Measurements from ENCODE around the gene GJB5.

The GJB5 gene

DNA sequence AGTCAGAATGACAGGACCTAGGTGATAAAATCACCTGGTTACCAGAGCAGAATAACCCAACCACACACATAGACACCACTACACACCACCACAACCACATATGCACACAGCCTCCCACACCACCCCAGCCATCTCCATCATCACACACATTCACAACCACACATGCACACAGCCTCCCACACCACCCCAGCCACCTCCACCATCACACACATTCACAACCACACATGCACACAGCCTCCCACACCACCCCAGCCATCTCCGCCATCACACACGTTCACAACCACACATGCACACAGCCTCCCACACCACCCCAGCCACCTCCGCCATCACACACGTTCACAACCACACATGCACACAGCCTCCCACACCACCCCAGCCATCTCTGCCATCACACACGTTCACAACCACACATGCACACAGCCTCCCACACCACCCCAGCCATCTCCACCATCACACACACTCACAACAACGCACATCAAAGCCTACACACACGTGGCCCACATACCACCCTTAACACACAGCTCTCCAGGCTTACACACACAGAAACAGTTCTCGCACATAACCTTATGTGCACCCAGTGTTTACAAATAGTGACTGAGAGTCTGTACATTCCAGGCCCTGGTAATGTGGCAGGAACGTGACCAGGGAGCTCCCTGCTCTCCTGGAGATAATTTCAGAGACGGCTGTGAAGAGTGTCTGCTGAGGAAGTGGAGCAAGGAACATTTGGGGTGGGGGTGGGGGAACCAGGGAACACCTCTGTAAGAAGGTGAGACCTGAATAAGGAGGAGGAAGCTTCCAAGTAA lies 22.9 kb downstream of the GJB5 start:
- DNase-seq = no peak

DNA sequence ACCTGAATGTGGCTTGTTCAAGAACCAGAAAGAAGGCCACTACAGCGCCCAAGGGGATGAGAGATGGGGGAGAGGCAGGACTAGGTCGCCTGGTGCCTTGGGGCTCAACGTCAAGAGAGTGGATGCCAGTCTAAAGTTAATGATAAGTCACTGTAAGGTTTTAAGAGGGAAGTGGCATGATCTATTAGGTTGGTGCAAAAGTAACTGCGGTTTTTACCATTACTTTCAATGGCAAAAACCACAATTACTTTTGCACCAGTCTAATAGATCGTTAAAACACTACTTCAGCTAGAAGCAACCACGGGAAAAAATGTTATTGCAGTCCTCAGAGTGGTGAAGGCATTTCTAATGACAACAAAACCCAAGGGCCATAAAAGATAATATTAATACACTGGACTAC lies 23.5 kb downstream of the GJB5 start:
- DNase-seq = no peak

DNA sequence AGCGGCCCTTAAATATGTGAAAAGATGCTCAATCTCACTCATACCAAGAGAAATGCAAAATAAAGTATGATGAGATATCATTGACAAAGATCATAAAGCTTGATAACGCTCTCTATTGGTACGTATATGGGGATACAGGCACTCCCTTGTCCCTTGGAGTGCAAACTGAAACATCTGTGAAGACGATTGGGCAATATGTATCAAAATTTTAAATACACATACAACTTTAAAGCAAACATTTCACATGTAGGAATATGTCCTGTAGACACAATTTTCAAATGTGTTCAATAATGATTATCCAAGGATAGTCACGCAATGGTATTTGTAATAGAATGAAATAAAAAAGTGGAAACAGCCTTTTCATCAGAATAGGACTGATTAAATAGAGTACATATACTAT lies 24.2 kb downstream of the GJB5 start:
- no peak for DNase-seq

DNA sequence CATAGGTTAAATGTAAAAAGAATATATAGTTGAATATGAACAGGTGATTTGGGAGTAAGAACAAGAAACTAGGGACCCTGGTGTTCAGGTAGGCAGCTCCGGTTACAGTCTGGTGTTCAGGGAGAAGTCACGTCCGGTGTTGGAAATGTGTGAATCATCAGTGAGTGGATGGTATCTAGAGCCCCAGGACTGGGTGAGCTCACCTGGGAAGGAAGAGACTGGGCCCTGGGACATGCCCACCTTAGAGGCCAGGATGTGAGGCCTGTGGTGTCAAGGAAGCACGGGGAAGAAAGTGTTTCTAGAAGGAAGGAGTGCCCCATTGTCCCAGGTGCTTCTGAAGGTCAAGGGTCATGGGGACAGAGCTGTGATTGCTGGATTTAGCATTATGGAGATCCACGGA lies 24.7 kb downstream of the GJB5 start:
- DNase-seq = no peak

DNA sequence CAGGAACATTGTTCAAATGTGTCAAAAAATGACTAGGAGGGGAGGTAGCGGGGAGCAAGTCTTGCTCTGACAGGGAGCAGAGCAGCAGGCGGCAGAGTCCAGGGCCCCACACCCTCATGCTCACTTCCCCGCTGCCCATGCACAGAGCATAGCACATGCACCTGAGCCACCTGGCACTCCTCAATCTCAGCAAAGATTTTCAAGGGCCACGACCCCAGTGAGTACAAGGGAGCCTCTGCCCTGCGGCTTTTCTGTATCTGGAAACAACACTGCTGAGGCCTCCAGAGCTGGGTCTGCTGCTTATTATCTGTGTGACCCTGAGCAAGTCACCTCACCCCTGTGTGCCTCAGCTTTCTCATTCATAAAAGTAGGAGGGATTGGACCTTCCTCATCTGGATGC lies 25.1 kb downstream of the GJB5 start:
- DNase-seq = no peak

DNA sequence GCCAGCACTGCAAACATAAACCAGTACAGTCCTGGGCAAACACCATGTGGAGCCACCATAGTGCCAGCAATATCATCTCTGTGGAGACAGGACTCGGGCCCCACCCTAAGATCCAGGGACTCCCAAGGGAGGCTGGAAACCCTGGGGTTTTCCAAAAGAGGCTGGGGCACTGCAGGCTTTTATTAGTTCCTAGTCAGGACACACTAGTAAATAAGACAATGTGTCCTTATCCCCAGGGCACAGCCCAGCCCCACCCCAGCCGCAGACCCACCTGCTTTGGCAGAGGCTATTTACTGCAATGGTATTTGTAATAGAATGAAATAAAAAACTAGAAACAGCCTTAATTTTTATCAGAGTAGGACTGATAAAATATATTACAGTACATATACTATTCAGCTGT lies 25.7 kb downstream of the GJB5 start:
- no peak for DNase-seq

DNA sequence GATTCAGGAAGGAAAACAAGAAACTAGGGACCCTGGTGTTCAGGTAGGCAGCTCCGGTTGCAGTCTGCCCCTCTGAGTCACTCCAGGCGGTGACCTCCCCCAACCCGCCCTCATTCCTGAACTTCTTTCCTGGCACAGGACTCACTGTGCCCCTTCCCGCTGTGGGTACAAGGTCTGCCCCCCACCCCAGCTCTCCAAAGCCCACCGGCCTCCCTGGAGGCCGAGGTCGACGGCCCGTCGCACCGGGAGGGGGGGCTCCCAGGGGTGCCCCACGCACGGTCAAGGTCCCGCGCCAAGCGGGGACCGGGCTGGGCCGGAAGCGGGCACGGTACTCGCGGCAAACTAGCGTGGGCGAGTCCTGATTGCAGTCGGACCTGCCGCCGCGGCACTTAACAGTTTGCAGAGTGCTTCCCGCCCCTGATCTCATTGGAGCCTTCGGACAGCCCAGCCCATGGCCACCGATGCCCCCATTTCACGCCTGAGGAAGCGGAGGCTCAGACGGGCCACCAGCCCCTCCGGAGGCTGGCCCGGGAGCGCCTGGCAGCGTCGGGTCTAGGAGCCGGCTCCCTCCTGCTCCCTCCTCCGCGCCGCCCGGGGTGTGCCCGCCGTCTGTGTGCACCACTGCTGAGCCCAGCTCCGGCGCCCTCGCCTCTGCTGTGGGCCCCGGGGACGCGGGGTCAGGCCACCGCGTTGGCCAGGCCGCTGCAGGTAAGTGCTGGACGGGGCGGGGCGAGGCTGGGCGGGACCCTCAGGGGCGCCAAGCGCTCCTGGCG lies 26.4 kb downstream of the GJB5 start, which contains the start of gene GJB3:
Gene GJB3, plus strand, starts transcription at position 144 of the 773 bp plus-strand sequence. CDS start 3,549 bp downstream, outside the sequence.
- DNase-seq = no peak

DNA sequence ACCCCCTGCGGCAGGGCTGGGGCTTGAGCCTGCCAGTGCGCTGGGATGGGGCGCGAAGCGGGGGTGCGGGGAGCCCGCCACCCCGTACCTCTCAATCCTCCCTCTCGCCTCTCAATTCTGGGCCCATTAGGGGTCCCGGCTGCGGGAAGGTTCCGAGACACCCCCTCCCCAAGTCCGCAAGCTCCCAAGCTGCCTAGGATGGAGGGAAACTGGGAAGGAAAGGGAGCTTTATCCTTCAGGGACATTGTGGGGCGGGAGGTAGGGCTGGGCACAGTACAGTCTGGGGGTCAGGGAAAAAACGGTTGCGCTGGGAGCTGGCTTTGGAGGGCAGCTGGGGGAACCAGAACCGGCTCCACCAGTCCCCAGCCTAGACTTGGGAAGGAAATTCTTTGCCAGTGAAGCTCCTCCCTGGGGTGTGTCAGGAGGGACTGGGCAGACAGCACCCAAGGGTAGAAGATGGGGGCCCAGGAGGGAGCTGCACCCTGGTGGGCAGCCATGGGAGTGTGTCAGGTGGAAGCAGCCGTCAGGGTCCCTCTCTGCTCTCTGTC lies 27.1 kb downstream of the GJB5 start:
- no peak for DNase-seq

DNA sequence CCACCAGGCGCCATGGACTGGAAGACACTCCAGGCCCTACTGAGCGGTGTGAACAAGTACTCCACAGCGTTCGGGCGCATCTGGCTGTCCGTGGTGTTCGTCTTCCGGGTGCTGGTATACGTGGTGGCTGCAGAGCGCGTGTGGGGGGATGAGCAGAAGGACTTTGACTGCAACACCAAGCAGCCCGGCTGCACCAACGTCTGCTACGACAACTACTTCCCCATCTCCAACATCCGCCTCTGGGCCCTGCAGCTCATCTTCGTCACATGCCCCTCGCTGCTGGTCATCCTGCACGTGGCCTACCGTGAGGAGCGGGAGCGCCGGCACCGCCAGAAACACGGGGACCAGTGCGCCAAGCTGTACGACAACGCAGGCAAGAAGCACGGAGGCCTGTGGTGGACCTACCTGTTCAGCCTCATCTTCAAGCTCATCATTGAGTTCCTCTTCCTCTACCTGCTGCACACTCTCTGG lies 29.9 kb downstream of the GJB5 start:
- no peak for DNase-seq

DNA sequence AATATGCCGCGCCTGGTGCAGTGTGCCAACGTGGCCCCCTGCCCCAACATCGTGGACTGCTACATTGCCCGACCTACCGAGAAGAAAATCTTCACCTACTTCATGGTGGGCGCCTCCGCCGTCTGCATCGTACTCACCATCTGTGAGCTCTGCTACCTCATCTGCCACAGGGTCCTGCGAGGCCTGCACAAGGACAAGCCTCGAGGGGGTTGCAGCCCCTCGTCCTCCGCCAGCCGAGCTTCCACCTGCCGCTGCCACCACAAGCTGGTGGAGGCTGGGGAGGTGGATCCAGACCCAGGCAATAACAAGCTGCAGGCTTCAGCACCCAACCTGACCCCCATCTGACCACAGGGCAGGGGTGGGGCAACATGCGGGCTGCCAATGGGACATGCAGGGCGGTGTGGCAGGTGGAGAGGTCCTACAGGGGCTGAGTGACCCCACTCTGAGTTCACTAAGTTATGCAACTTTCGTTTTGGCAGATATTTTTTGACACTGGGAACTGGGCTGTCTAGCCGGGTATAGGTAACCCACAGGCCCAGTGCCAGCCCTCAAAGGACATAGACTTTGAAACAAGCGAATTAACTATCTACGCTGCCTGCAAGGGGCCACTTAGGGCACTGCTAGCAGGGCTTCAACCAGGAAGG lies 30.5 kb downstream of the GJB5 start:
- DNase-seq = no peak

DNA sequence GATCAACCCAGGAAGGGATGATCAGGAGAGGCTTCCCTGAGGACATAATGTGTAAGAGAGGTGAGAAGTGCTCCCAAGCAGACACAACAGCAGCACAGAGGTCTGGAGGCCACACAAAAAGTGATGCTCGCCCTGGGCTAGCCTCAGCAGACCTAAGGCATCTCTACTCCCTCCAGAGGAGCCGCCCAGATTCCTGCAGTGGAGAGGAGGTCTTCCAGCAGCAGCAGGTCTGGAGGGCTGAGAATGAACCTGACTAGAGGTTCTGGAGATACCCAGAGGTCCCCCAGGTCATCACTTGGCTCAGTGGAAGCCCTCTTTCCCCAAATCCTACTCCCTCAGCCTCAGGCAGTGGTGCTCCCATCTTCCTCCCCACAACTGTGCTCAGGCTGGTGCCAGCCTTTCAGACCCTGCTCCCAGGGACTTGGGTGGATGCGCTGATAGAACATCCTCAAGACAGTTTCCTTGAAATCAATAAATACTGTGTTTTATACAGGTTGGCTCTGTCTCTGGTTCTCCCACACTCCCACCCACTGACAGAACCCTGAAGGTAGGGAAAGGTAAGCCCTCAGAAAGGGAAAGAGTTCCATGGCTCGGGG lies 31.1 kb downstream of the GJB5 start:
- DNase-seq = no peak

DNA sequence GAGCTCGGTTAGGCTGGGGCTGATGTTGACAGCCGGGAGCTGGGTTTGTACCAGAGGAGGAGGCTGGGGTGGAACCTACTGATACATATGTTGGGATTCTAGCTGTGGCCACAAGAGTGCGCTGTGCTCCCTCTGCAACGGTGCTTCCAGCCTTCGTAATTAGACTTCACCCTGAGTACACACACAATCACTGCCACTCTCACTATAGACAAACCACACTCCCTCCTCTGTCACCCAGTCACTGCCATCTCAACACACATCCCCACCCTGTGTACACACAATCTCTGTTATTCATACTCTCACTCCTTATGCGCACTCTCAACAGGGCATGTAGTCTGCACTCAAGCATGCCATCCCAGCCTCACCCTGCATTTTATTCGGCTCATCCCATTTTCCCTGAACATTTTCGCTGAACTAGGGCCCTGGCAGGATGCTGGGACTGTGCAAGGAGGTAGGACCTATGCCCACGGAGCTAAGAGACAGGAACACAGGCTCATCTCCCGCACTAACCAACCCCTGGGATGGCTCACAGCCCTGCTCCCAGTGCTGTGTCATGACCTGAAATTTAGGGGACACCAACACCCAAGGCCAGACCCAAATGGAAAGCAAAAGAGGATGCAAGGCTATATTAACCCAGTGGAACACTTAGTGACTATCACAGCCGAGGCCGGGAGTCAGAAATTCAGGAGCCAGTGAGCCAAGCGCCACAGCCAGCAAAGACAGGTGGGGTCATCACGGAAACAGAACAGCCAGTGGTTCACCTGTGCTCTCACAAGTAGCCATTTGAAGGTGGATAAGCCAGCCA lies 31.9 kb downstream of the GJB5 start:
- peak; percentile 7 to 48 for DNase-seq

DNA sequence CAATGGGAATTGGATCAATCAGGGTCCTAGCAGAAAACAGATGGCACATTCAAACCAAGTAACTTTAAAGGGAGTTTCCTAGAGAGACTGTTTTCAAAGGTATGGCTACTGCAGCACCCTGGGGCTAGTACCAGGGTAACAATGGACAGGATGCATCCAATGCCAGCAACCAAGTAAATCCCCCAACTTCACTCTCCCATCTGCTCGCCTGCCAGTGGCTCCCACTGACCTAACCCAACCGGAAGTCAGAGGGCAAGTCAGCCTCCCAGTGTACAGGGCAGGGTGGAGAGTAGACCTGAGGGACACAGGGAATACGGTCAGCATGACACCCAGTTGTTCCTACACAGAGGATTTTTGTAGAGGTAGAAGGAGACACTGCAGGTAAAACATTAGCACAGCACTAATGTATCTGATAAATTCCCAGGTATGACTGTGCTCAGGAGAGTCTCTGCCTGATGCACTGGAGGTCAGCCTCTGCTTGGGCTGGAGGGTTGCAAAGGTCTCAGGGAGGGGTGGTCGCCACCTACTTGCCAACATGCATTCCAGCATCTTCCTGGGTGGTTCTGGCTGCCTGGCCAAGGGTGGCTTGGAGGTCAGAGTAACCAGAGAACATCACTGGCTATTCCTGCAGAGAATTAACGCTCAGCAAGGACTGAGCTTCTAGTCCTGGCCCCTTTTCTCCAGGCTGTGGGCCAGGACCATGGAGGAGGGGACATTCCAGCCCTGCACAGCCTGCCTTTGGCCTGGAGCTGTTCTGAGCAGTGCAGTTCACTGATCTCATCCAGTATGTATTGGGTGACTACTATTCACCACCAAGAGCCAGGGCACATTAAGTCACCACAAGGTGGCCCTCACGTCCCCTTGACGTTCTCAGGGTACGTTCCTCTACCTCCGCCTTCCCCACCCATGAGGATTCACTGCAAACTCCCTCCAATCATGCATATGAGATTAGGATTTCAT lies 32.9 kb downstream of the GJB5 start:
- no peak for DNase-seq

DNA sequence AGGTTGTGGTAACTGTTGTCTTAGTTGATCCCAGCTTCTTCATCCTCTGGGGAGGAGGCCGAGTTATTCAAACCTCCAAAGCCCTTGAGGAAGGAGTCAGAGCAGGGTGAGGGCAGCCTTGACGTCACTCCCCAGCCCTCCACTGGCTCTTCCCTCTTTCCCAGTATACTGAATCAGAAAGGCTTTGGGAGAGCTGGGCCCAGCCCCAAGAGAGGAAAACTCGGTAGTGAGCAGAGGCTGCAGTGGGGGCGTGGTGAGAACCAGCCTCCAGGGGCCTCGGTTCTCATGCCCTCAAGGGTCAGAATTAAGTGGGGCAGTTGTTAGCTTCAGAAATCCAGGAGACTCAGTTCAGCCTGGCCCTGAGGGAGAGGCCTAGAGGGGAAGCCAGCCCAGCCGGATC lies 36.1 kb downstream of the GJB5 start:
- DNase-seq = no peak

DNA sequence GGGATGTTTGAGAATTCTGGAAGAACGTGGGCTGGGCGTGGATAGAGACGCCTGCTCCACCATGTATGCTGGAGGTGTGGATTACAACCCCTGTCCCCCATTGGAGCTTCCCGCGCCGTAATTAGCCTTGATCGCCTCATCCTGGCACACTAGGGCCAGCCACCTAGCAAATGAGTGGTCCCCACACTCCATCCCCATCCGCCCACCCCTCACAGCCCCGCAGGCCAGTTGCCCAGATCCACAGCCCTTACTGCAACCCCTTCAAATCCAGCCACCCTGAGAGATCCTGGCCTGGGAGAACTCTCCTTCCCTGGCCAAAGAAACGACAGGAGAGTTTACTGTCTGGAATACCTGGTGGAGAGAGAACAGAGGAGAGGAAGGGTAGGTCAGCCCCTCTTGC lies 37.6 kb downstream of the GJB5 start:
- DNase-seq = no peak

DNA sequence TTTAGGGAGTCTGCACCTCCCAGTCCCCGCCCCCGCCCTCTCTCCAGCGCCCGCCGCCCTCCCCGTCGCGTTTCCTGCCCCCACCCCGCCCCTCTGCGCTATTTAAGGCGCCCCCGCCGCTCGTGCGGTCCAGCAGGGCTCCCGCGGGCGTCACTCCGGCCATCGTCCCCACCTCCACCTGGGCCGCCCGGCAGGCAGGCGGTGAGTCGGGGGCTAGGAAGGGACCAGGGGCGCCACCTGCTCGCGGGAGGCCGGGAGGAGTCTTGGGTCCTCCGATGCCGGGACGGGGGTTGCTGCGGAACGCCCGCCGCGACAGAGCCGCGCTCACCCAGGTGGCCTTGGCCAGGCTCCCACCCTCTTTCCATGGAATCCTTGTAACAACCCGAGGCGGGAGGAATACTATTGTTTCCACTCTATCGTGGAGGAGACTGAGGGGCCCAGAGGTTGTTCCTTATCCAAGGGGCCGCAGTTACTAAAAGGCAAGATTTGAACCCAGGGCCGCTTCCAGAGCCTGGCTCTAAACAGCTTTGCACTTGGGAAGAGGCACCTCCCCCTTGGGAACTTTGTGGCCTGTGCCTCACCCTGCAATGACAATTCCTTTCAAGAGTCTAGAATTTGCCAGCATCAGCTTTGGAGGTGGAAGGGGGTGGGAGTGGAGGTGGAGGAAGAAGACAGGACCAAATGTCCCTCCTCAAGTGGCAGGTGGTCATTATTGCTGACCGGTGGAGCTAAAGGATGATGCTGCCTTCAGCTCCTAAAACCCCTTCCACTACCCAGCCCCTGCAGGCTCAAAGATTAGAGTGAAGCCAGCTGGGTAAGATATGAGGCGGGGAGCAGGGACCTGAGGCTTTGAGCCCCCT lies 38.3 kb downstream of the GJB5 start, which contains the start of gene GJA4:
Gene GJA4, plus strand, starts transcription at position 132 of the 860 bp plus-strand sequence. CDS start 1,215 bp downstream, outside the sequence.
- no peak for DNase-seq

DNA sequence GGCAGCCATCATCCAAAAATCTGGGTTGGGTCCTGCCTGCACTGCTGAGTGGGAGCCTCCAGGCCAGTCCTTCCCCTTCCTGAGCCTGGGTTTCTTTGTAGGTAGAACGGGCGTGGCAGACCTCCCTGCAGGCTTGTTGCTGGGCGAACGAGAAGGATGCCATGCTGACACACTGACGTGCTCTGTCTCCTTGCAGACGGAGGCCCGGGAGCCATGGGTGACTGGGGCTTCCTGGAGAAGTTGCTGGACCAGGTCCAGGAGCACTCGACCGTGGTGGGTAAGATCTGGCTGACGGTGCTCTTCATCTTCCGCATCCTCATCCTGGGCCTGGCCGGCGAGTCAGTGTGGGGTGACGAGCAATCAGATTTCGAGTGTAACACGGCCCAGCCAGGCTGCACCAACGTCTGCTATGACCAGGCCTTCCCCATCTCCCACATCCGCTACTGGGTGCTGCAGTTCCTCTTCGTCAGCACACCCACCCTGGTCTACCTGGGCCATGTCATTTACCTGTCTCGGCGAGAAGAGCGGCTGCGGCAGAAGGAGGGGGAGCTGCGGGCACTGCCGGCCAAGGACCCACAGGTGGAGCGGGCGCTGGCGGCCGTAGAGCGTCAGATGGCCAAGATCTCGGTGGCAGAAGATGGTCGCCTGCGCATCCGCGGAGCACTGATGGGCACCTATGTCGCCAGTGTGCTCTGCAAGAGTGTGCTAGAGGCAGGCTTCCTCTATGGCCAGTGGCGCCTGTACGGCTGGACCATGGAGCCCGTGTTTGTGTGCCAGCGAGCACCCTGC lies 39.3 kb downstream of the GJB5 start:
- no peak for DNase-seq

DNA sequence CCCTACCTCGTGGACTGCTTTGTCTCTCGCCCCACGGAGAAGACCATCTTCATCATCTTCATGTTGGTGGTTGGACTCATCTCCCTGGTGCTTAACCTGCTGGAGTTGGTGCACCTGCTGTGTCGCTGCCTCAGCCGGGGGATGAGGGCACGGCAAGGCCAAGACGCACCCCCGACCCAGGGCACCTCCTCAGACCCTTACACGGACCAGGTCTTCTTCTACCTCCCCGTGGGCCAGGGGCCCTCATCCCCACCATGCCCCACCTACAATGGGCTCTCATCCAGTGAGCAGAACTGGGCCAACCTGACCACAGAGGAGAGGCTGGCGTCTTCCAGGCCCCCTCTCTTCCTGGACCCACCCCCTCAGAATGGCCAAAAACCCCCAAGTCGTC lies 39.9 kb downstream of the GJB5 start:
- DNase-seq = no peak

DNA sequence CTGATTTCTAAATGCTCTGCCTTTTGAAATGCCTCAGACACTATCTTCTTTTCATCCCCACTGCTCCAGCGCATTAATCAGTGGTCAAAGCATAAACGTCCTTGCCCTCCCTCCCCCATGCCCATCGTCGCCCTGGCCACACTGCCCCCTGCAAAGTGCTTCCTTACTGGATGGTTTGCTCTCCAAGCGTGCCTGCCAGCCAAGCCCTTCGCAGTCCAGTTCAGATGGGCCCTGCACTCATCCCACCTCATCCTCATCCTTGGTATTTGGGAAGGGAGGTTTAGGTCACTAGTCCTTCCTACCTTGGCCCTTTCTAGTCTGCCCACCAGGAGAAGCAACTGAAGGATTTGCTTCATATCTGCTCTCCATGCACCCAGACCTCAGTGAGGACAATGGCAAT lies 41.1 kb downstream of the GJB5 start:
- no peak for DNase-seq

All from SW 1271 (cell line).